SK-MEL-5 (cell line): ENCODE measurements around the gene SPTB. TPM values are rescaled to one million over a fixed set of nuclear protein-coding genes. Genes with fewer than 3 reads are reported as not detected.
A peak's percentile ranks its signal among the peaks of the same experiment; 100 is the strongest.

Source experiments
- DNase-seq: peaks from one replicate; pipeline ENCODE4 v3.0.0-alpha.2; 2016; ENCODE audit warnings: low read depth, low spot score
- in situ Hi-C: cut with HindIII; loops from 2 replicates; pipeline ENCODE4 v1.10.0; 2016; ENCODE audit warnings: low sequenced_read_pairs, high pct_unique_total_duplicates, low pct_unique_long_range_greater_than_20kb
- total RNA-seq: library from RNA; depleted of rRNA; stranded (reverse); fragments of >200 nt; shearing (Covaris generic); gene quantifications from 2 replicates; pipeline ENCODE4 v1.2.3, GENCODE V29; 2014

SPTB gene
- total RNA-seq, 1 experiment from 2014 or later: not detected

DNA sequence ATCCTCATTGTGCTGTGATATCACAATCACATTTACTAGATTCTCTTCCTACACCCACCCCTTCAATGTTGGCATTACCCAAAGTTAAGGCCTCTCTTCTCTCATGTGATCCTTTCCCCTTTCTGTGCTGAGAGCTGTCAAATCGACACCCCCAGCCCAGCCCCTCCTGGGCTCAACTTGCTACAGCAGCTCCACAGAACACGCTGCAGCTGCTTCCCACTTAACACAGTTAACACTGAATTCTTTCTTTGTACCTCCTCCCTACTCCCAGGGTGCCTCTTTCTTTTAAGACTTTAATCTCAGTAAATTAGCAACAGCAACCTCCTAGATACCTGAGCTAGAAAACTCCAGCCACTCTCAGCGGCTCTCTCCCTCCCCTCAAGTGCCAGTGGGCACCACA lies 17.8 kb downstream of the SPTB start:
- in situ Hi-C loops: no loop called here
- no peak for DNase-seq

DNA sequence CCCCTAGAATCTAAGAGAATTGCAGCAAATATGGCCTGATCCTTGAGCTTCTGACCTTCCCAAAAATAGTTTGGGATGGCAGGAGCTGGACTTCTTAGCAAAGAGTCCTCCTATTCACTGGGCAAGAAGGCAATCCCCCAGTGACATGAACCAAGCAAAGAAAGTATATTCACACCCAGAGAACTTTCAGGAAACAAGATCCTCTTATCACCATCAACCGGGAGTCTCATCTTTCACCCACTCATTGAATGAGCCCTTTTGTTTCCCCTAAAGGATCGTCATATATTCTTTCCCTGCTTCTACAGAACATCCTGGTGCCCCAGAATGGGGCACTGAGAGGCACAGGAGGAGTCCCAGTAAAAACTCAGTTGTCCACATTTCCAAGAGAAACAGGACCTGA lies 19.7 kb downstream of the SPTB start:
- in situ Hi-C loops: no loop called here

DNA sequence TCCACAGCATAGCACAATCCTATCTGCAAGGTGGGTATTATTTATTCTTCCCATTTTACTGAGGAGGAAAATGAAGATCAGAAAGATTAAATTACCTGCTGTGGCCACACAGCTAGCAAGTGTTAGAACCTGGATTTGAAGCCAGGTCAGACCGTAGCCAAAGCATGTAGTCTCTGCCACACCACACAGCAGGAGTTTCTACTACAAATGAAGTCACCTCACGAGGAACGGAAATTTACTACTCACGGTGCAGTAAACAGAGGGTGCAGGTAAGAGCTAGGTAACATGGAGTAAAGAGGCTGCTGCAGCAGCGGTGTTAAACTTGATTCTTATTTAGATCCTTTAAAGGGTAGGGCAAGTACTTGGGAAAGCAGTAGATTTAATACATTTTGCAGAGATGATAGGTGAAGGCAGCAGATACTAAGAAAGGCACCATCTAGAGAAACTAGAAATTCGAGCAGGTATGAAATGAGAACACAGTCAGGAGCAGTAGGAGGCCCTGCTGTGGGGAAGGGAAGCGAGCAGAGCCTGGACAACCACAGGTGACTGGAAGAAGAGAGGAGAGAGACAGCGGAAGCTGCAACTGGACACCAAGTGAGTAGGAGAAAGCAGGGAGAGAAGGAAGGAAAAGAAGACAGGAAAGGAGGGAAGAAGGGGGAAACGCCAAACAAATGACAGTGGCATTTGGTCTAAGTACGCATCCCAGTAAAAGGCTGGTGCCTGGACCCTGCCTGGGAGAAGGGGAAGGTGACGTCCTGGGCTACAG lies 21.5 kb downstream of the SPTB start:
- in situ Hi-C loops: no loop called here
- DNase-seq: no peak

More for the DNA sequence above, 19.7 kb downstream of the SPTB start:
- DNase-seq: peak; percentile 77

DNA sequence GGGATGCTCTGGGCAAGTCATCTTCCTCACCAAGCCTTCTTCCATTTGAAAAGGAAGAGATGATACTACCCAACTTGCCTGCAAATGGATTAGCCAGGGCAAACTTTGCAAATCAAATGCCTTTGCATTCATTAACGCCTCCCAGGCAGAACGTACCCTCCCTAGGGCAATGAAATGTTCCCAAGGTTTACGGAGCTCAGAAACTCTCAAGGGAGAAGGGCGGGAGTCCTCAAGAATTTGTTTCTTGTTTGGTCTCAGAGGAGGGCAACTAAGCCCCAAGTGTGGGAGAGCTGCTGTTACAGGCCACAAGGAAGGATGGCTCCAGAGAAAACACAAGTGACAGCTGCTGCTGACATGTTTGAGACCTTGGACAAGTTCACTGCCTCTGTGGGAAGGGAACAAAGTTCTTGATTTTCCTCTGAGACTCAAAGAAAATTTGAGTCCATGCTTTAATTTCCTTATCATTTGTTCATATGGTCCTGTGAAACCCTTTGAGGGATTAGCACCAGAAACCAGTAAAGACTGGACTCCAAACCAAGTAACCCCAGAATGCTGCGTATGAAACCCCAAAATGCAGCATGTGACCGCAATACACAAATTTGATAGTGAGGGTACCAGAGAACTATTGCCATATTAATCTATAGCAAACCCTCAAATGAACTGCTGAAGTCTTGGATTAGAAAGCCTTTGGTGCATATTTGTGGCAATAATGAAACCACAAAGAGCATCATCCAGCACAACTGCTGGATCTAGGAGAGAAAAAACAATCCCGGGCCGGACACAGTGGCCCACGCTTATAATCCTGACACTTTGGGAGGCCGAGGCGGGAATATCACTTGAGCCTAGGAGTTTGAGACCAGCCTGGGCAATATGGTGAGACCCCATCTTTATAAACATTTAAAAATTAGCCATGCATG lies 22.9 kb downstream of the SPTB start:
- in situ Hi-C loops: no loop called here
- no peak for DNase-seq

DNA sequence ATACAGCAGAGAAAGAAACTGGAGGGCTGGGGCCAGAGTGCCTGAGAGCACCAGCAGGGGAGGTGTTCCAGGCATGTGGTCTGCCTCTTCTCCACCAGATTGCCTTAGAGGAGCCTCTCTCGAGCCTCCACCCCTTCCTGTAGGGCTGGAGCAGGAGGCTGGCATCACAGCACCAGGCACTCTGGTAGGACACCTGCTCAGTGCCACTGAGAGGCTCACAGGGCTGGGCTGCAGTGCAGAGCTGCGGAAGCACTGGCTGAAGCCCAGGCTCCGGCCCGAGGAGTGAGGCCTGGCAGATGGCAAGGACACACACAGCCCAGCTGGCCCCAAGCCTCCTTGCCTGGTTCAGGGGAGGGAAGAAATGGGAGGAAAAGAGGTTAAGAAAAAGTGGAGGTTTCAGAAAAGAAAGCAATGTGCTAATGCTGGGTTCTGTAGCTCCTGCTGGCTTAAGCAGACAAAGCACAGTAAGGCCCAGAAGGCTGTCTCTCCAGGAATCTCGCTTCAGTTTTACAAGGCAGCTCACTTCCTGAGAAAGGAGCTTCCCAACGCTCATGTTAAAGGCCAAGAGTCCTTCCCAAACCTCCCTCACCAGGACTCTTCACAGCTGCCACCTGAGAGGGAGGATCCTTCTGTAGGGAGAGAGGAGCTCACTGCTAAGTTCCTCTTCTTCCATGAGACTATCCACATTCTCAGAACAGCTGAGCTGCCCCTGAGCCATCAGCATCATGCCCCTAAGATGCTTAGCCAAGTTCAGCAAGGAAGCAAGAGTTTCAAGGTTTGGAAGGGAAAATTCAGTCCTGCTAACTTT lies 23.8 kb downstream of the SPTB start:
- DNase-seq: no peak
- in situ Hi-C loops: no loop called here

DNA sequence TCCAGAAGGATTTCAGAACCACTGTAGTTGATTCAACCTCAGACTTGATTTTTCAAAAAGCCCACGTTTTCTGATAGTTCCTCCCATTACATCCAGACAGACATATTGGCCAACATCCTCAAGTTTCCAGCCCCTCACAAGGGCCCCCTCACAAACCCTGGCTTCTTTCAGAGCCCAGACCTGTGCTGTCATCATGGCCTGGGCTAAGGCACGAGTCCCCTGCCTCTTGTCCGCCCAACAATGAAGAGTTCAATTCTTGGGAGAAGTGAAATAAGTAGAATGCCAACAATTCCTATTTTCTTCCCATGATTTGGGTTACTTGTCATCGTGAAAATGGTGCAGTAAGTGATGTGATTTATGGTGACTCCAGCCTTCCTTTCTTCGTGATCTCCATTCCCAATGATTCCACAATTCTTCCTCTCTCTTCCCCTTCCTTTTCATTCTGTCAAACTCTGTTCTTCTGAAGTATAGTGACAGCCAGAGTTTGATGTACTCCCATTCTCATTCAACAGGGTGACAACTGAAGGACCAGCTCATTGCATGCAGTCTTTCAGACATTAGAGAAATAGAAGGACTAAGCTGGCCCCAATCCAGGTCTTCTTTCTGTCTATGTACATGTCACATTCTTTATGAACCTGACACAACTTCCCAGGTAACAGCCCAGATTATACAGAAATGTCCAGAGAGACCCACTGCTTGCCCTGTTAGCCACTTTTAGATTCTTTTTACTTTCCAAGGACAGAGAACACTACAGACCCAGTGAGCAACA lies 29.2 kb downstream of the SPTB start:
- in situ Hi-C loops: no loop called here
- no peak for DNase-seq

DNA sequence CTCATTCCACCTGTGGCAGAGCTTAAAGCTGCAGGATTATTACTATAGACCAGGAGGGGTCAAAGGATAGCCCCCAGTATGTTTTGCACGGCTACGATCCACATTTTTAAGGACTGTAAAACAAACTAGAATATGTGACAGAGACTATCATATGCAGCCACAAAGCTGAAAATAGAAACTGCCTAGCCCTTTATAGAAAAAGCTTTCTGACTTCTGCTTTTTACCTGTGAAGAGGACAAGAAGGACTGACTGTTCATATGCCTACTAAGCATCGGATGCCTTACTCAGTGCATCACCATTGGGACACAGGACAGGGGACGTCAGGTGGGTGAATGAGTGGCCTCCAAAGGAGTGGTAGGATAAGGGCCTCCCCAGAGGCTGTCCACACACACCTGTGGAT lies 29.8 kb downstream of the SPTB start:
- no peak for DNase-seq
- in situ Hi-C loops: no loop called here

DNA sequence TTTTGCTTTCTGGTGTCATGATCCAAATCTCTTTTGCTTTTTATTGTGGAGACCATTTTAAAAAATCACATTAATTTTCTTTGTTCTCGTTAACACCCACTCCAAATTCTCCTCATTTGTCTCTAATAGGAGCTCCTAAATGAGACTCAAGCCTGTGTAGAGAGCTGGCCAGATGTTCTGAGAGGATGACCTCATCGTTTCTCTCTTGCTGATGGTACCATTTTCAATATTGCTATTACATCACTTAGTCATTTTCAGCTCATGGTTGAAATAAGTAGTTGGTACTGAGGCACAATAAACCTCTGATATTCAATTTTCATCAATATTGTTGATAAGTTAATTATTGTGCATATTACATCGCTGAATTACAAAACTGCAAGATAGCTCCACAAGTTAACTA lies 31.5 kb downstream of the SPTB start:
- no peak for DNase-seq
- in situ Hi-C loops: no loop called here

DNA sequence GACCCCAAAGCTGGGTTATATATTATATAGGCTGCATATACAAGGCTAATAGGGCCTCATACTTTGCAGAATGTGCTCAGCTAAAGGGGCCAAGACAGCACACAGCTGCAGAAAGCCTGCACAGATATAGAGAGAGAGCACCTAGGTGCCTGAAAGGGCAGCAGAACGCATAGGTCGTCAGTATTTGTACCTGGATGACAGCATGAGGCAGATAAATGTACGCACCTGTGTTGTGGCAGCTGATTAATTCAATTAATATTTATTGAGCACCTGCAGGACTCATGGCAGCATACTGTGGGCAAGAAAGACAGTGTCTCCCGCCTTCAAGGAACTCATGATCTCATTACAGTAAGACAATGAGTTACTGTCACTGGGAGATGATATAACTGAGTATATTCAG lies 33.4 kb downstream of the SPTB start:
- in situ Hi-C loops: no loop called here
- no peak for DNase-seq

DNA sequence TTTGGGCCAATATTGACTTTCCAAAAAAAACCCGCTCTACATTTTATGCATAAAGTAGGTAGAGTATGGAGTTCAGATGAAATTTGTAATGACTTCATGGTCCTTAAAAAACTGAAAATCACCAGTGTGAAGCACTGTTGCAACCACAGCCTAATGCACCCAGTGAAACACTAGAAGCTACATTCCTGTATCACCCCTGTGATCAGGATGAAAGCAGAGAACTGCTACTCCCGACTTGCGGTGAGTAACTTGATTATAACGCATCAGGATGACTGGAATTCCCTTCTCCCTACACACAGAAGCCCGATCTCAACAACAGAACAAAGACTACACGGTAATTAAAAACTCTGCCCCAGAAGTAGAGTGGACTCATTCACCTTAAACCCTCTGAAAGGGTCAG lies 33.8 kb downstream of the SPTB start:
- in situ Hi-C loops: no loop called here
- DNase-seq: no peak

DNA sequence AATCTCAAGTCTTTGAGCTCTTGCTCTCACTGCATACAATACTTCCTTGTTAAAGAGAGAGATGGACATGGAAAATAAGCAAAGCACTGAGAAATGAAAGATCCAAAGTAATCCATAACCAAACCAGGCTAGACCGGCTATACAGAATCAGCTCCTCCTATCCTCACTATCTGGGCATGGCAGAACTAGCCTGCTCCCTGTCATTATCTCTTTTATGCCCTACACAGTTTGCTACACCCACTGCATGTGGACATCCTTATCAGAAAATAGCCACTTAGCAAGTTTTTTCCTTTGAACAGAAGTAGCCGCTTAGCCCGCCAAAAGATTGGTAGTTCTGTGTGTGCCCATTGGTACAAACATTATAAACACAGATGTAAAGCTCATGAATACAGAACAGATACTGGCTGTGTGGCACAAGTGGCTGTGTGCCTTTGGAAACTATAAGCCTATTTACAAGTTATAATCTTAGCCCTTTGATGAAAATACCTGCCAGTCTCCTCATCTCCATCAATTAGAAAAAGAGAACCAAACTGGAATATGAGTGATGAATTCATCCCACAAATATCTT lies 34.7 kb downstream of the SPTB start:
- in situ Hi-C loops: no loop called here
- DNase-seq: no peak

DNA sequence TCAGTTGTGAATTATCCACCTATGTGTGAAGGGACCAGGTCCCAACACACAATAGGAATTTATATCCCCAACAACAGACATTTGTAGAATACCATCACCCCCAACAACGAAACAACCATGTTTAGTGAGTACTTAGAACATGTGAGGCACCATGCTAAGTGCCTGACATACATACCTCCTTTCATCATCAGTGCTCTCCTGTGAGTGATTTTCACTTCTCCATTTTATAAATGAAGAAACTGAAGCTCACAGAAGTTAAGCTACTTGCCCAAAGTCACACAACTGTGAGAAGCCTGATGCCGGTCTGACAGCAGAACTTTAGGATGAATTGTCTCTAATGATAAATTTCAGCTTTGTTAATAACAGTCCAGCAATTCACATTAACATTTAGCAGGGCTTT lies 35.4 kb downstream of the SPTB start:
- no peak for DNase-seq
- in situ Hi-C loops: no loop called here

DNA sequence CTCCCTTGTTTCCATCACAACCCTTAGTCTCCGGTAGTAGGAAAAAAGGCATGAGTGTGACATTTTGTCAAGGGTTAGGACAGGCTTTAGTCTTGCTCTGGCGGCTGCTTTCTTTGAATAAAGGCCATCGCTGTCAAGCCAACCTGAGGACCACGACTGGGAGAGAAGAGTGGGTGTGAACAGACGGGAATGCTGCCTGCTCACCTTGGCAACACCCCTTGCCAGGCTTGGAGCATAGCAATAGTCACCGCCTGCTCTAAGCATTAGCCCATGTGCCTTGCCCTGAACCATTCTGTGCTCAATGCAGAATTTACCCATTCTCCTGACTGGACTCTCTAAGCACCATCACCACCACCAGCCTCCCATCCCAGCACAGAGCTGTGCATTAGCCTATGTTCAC lies 36.2 kb downstream of the SPTB start:
- no peak for DNase-seq
- in situ Hi-C loops: no loop called here

DNA sequence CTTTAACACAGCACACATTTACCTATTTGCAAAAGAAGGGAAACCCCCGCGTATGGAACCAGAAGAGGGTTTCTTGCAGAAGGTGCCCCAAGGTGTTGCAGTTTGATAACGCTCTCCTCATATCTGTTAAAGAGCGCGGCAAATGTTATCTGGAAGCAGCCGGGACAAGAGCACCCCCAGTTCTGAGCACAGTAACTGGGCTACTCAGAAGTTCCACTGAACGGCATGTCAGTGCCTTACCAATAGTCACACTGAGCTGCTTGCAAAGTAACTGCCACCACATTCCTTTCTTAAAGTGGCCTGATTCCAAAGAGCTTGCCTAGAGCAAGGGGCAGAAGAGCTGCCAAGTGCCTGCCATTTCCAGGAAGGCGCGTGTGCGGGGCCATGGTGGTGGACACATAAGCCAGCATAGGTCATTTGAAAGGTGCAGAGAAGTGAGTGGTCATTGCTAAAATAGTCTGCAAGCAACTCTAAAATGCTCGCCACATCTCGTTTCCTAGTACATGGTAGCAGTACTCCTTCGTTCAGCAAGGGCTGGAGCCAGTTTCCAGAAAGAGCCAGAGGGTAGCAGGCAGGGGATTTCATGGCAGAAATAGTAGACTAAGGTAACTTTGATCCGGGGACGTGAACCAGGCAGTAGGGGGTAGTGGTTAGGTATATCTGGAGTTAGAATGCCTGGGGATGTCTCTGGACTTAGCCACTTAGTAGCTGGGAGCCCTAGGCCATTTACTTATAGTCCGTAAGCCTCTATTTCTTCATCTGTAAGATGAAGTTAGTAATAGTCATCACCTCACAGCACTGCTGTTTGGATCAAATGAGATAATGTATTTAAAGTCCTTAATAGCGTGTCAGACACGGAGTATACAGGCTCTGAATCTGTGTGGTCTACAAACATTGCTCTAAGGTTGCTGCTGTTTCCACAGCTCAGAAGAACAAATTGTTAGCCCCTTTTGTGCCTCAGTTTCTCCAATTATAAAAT lies 37.6 kb downstream of the SPTB start:
- DNase-seq: no peak
- in situ Hi-C loops: no loop called here

DNA sequence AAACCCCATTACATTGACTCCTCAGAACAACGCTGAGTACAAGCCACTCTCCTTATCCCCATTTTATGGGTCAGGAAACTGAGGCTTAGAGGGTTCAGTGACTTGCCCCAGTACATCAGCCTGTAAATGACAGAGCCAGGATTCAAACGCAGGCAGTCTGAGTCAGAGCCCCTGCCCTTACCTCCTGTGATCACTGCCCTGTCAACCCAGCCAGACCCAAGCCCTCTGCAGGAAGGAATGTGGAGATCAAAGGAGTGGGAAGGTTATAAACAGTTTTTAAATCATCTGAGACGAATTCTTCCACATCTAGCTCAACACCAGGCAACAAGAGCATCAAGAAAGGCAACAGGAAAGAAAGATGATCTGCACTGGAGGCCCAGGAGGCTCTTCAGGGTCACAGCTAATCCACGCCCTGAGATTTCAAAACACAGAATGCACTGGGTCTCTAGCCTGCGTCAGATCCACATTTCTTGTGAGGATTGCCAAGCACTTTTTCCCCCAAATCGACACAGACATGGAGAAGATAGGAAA lies 38.5 kb downstream of the SPTB start:
- in situ Hi-C loops: no loop called here
- peak; percentile 20 for DNase-seq

DNA sequence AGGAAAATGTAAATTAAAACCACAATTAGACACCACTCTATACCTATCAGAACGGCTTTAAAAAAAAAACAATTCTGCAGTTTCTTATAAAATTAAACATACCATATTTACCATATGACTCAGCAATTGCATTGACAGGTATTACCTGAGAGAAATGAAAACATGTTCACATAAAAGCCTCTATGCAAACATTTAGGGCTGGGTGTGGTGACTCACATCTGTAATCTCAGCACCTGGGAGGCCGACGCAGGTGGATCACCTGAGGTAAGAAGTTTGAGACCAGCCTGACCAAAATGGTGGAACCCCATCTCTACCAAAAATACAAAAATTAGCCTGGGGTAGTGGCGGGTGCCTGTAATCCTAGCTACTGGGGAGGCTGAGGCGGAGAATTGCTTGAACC lies 41.1 kb downstream of the SPTB start:
- DNase-seq: no peak
- in situ Hi-C loops: no loop called here
